Mononuclear cell (primary cell): ENCODE measurements around the gene PLEKHG2. TPM values are rescaled to one million over a fixed set of nuclear protein-coding genes. Genes with fewer than 3 reads are reported as not detected.
A peak's percentile ranks its signal among the peaks of the same experiment; 100 is the strongest.

ENCODE experiments used
- H3K27me3 ChIP-seq: 2 replicates; pipeline ENCODE4 v1.6.0; 2011; ENCODE audit warnings: low read length, control low read depth; ENCODE audit not compliant: insufficient read depth
- H3K4me1 ChIP-seq: 2 replicates; pipeline ENCODE4 v1.5.1; 2011; ENCODE audit warnings: mild to moderate bottlenecking, low read length, control low read depth; ENCODE audit not compliant: insufficient read depth
- H3K4me3 ChIP-seq: 2 replicates; pipeline ENCODE4 v1.5.1; 2011; ENCODE audit warnings: mild to moderate bottlenecking, low read length, moderate library complexity
- H3K9me3 ChIP-seq: 2 replicates; pipeline ENCODE4 v1.5.1; 2011; ENCODE audit warnings: low read depth, mild to moderate bottlenecking, control low read depth, low read length
- total RNA-seq: library from RNA; depleted of rRNA; stranded (reverse); fragments of >200 nt; gene quantifications from one replicate; pipeline ENCODE4 v1.2.3, GENCODE V29; 2012

PLEKHG2 gene
- total RNA-seq, 1 donor: 21.5 TPM

DNA sequence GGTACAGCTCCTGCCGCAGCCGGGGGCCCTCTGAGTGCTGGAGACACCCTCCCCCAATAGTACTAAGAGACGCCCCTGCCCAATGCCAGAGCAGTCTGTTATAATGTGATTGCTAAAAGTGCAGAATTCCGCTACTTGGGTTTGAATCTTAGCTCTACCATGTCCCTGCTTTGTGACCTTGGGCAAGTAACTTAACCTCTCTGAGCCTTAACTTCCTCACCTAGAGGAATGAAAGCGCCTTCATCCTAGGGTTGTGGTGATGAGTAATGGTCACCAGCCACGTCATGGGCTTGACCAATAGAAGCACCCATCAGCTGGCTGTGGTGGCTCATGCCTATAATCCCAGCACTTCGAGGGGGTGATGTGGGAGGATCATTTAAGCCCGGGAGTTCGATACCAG lies 6.5 kb downstream of the PLEKHG2 start:
- Histone ChIP-seq H3K9me3 (no peaks in the 10 kb centered on the region), H3K4me3 (no peak overlapping the region), H3K4me1 (peaks cover 5% of the 10 kb centered on the region), H3K27me3 (no peaks in the 10 kb centered on the region)

DNA sequence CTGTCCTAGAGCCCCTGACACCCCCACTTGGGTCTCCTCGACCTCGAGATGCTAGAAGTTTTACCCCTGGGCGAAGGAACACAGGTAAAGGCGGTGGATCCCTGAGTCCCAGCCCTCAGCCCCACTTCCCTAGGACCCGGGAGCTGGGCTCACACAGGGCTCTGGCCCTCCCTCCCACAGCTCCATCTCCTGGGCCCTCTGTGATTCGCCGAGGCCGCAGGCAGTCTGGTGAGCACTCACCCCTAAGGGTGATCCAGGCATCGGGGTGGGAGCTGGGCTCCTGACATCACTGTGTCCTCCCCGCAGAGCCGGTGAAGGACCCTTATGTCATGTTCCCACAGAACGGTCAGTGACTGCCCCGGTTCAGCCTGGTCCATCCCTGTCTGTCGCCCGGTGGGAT lies 8.3 kb downstream of the PLEKHG2 start:
- H3K4me3 ChIP-seq: no peak overlapping the region
- no peaks in the 10 kb centered on the region for H3K9me3 ChIP-seq
- no peaks in the 10 kb centered on the region for H3K27me3 ChIP-seq
- no peaks in the 10 kb centered on the region for H3K4me1 ChIP-seq

DNA sequence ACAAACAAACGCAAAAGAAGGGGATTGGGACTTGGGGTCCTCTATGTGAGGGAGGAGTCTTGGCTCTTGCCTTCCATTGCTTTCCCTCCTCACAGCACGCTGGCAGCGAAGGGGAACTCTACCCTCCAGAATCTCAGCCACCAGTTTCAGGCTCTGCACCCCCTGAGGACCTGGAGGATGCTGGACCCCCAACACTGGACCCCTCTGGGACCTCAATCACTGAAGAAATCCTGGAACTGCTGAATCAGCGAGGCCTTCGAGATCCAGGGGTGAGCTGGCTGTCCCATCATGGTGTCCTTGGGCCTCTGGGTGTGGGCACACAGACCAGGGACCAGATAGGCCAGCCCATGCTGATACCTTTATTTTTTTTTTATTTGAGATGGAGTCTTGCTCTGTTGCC lies 9.6 kb downstream of the PLEKHG2 start:
- Histone ChIP-seq H3K4me1 (no peaks in the 10 kb centered on the region), H3K4me3 (no peak overlapping the region), H3K9me3 (no peaks in the 10 kb centered on the region), H3K27me3 (no peaks in the 10 kb centered on the region)

DNA sequence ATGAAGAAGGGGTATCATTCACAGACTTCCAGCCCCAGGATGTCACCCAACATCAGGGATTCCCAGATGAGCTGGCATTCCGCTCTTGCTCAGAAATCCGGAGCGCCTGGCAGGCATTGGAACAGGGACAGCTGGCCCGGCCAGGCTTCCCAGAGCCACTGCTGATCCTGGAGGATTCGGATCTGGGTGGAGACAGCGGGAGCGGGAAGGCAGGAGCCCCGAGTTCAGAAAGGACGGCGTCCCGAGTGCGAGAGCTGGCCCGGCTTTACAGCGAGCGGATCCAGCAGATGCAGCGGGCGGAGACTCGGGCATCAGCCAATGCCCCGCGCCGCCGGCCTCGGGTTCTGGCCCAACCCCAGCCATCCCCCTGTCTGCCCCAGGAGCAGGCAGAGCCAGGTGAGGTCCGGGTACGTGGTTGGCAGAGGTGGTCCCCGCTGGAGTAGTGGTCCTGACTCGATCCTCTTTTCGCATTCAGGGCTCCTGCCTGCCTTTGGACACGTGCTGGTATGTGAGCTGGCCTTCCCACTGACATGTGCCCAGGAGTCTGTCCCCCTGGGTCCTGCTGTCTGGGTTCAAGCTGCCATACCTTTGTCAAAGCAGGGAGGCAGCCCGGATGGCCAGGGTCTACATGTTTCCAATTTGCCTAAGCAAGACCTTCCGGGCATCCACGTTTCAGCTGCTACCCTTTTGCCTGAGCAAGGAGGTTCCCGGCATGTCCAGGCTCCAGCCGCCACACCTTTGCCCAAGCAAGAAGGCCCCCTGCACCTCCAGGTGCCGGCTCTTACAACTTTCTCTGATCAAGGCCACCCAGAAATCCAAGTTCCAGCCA lies 11.0 kb downstream of the PLEKHG2 start:
- Histone ChIP-seq H3K9me3 (no peaks in the 10 kb centered on the region), H3K4me1 (no peaks in the 10 kb centered on the region), H3K27me3 (no peaks in the 10 kb centered on the region), H3K4me3 (no peak overlapping the region)

DNA sequence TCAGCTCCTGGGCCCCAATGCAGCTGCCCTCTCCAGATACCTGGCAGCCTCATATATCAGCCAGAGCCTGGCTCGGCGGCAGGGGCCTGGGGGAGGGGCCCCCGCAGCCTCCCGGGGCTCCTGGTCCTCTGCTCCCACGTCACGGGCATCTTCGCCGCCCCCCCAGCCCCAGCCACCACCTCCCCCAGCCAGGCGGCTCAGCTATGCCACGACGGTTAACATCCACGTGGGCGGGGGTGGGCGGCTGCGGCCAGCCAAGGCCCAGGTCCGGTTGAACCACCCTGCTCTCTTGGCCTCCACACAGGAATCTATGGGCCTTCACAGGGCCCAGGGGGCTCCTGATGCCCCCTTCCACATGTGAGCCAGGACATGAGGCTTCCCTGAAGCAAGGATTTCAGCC lies 12.5 kb downstream of the PLEKHG2 start:
- no peaks in the 10 kb centered on the region for H3K4me1 ChIP-seq
- H3K9me3 ChIP-seq: no peaks in the 10 kb centered on the region
- H3K27me3 ChIP-seq: no peaks in the 10 kb centered on the region
- no peak overlapping the region for H3K4me3 ChIP-seq

GRCh38 chr19:39425744-39426143 lies 13.3 kb downstream of the PLEKHG2 start:
- Histone ChIP-seq H3K27me3 (no peaks in the 10 kb centered on the region), H3K4me3 (no peak overlapping the region), H3K4me1 (peaks cover 6% of the 10 kb centered on the region), H3K9me3 (no peaks in the 10 kb centered on the region)

- Histone ChIP-seq H3K4me3 (no peak overlapping the region), H3K4me1 (peaks cover 9% of the 10 kb centered on the region), H3K27me3 (no peaks in the 10 kb centered on the region), H3K9me3 (no peaks in the 10 kb centered on the region)
These were observed 13.7 kb downstream of the PLEKHG2 start for GRCh38 chr19:39426170-39426569.

DNA sequence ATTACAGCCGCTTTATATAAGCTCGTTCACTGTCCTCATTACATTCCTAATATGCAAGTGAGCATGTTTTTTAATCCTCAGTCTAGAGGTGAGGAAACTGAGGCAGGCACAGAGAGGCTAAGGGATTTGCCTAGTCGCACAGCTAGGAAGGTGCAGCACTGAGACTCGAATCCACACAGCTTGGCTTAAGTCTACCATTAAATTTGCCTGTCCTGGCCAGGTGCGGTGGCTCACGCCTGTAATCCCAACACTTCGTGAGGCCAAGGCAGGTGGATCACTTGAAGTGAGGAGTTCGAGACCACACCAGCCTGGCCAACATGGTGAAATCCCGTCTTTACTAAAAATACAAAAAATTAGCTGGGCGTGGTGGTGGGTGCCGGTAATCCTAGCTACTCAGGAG lies 15.2 kb downstream of the PLEKHG2 start:
- H3K27me3 ChIP-seq: no peaks in the 10 kb centered on the region
- H3K4me1 ChIP-seq: peaks cover 12% of the 10 kb centered on the region
- no peak overlapping the region for H3K4me3 ChIP-seq
- no peaks in the 10 kb centered on the region for H3K9me3 ChIP-seq

DNA sequence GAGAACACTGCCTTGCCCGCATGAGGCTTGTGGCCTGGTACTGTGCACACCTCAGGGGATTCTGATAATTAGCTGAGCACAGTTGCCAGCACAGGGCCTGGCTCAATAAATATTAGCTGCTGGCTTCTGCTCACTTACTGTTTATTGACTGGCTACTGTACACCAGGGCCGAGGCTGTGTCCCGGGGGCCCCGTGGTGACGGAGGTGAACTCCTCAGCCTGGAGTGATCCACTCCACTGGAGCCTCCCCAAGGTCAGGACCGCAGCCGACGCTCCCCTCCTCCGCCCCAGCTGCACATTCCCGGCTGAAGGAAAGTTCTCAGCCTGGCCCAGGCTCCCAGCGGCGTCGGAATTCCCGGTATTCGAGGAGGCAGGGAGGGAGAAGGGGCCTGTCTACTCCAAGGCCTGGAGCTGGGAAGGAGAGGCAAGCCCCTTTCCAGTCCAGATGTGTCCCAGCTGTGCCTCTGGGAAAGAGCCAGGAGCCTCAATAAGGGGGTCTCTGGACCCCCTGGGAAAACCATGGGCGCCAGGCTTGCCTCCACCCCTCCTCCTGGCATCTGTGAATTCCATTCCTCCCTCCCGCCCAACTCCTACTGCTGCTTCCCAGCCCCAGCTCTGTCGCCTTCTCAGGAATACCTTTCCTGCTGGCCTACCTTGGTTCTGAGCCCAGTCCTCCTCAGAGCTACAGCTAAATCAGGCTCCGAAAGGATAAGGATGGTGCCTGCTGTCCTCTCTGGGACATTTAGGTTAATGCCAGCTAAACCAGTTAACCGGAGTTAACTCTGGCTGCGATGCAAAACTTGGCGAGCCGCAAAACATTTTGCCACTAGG lies 16.0 kb downstream of the PLEKHG2 start:
- Histone ChIP-seq H3K27me3 (no peaks in the 10 kb centered on the region), H3K4me3 (no peak overlapping the region), H3K4me1 (peaks cover 14% of the 10 kb centered on the region), H3K9me3 (no peaks in the 10 kb centered on the region)

- no peak overlapping the region for H3K4me3 ChIP-seq
- no peaks in the 10 kb centered on the region for H3K27me3 ChIP-seq
- peaks cover 34% of the 10 kb centered on the region for H3K4me1 ChIP-seq
- H3K9me3 ChIP-seq: no peaks in the 10 kb centered on the region
These were observed 18.5 kb downstream of the PLEKHG2 start for GRCh38 chr19:39430675-39431593.

DNA sequence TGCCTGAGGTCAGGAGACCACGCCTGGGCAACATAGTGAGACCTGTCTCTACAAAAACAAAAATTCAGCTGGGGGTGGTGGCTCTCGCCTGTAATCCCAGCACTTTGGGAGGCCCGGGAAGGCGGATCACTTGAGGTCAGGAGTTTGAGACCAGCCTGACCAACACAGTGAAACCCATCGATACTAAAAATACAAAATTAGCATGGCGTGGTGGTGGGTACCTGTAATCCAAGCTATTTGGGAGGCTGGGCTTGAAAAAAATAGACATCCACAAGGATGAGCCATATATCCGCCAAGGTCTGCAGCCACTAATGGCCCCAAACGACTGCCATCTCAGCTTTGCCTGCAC lies 20.2 kb downstream of the PLEKHG2 start:
- no peak overlapping the region for H3K4me3 ChIP-seq
- H3K4me1 ChIP-seq: peaks cover 43% of the 10 kb centered on the region
- H3K27me3 ChIP-seq: no peaks in the 10 kb centered on the region
- H3K9me3 ChIP-seq: no peaks in the 10 kb centered on the region

- H3K9me3 ChIP-seq: no peaks in the 10 kb centered on the region
- H3K4me1 ChIP-seq: peaks cover 43% of the 10 kb centered on the region
- no peaks in the 10 kb centered on the region for H3K27me3 ChIP-seq
- H3K4me3 ChIP-seq: no peak overlapping the region
These were observed 21.1 kb downstream of the PLEKHG2 start for GRCh38 chr19:39433480-39434079.

DNA sequence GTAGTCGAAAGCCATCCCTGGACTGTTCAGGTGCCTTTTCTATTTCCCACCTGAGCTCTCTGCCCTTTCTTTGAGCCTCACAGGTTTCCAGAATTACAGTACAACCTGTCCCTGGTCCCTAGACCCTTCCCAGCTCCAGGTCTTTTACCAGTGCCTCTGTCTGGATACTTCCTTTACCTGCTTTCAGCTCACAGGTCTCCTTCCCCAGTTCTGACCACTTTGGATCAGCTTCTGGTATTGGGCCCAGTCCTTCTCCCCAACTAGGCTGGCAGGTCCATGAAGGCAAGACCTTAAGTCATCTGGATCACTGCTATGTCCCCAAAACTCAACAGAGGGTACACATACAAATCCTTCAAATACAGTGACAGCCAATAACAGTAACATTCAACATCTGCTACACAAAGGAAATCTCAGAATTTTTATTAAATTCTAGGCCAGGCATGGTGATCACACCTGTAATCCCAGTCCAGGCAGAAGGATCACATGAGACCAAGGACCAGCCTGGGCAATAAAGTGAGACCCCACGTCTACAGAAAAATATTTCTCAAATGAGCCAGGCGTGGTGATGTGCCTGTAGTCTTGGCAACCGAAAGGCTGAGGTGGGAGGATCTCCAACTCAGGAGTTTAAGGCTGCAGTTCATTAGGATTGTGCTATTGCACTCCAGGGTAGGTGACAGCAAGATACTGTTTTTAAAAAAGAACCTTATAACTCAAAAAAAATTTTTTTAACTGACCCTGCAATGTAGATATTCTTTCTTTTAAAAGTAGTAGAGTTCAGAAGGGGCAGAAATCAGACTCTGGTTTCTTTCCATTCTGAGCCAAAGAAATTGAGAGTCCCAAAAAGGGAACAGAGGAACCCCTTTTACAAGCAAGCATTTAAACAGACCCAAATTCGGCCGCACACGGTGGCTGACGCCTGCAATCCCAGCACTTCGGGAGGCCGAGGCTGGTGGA lies 21.9 kb downstream of the PLEKHG2 start:
- H3K4me1 ChIP-seq: peaks cover 43% of the 10 kb centered on the region

More for the DNA sequence above, 21.9 kb downstream of the PLEKHG2 start:
- Histone ChIP-seq H3K4me3 (peak overlapping the region; percentile 83), H3K9me3 (no peaks in the 10 kb centered on the region), H3K27me3 (no peaks in the 10 kb centered on the region)
